IPS-18c (cell line): Measurements from ENCODE around the gene LRPPRC.

Experiments used
- H3K4me3 ChIP-seq: 2 replicates; pipeline ENCODE4 v1.7.0; 2013; ENCODE audit warnings: low read depth, mild to moderate bottlenecking, low read length, moderate library complexity; ENCODE audit not compliant: insufficient read depth
- H3K9me3 ChIP-seq: one replicate; pipeline ENCODE4 v1.6.1; 2013; ENCODE audit warnings: mild to moderate bottlenecking, low read length, moderate library complexity; ENCODE audit not compliant: control insufficient read depth, insufficient read depth

LRPPRC gene

GRCh38 chr2:43989545-43989944 lies 6.2 kb downstream of the LRPPRC start:
- no peaks in the 10 kb centered on the region for H3K9me3 ChIP-seq

GRCh38 chr2:43986600-43986999 lies 9.2 kb downstream of the LRPPRC start:
- H3K4me3 ChIP-seq = no peak overlapping the region
- H3K9me3 ChIP-seq = no peaks in the 10 kb centered on the region

More at GRCh38 chr2:43989545-43989944, 6.2 kb downstream of the LRPPRC start:
- no peak overlapping the region for H3K4me3 ChIP-seq

- no peaks in the 10 kb centered on the region for H3K9me3 ChIP-seq
- no peak overlapping the region for H3K4me3 ChIP-seq
These were observed 10.4 kb downstream of the LRPPRC start for GRCh38 chr2:43985359-43985758.

- no peak overlapping the region for H3K4me3 ChIP-seq
- no peaks in the 10 kb centered on the region for H3K9me3 ChIP-seq
These were observed 11.3 kb downstream of the LRPPRC start for GRCh38 chr2:43984533-43984932.

- Histone ChIP-seq H3K9me3 (no peaks in the 10 kb centered on the region), H3K4me3 (no peak overlapping the region)
These were observed 14.9 kb downstream of the LRPPRC start for GRCh38 chr2:43980902-43981301.

GRCh38 chr2:43977677-43978375 lies 18.0 kb downstream of the LRPPRC start:
- H3K9me3 ChIP-seq = no peaks in the 10 kb centered on the region
- no peak overlapping the region for H3K4me3 ChIP-seq

GRCh38 chr2:43960921-43961320 lies 34.9 kb downstream of the LRPPRC start:
- Histone ChIP-seq H3K4me3 (no peak overlapping the region), H3K9me3 (no peaks in the 10 kb centered on the region)

GRCh38 chr2:43958397-43959275 lies 37.2 kb downstream of the LRPPRC start:
- Histone ChIP-seq H3K4me3 (no peak overlapping the region), H3K9me3 (no peaks in the 10 kb centered on the region)

- H3K9me3 ChIP-seq = no peaks in the 10 kb centered on the region
- H3K4me3 ChIP-seq = no peak overlapping the region
These were observed 45.3 kb downstream of the LRPPRC start for GRCh38 chr2:43950383-43951008.

- Histone ChIP-seq H3K9me3 (no peaks in the 10 kb centered on the region), H3K4me3 (no peak overlapping the region)
These were observed 47.4 kb downstream of the LRPPRC start for GRCh38 chr2:43948370-43948769.

- Histone ChIP-seq H3K9me3 (no peaks in the 10 kb centered on the region), H3K4me3 (no peak overlapping the region)
These were observed 49.1 kb downstream of the LRPPRC start for GRCh38 chr2:43946685-43947084.

- Histone ChIP-seq H3K9me3 (no peaks in the 10 kb centered on the region), H3K4me3 (no peak overlapping the region)
These were observed 50.4 kb downstream of the LRPPRC start for GRCh38 chr2:43945439-43945838.

- H3K9me3 ChIP-seq = no peaks in the 10 kb centered on the region
- H3K4me3 ChIP-seq = no peak overlapping the region
These were observed 50.9 kb downstream of the LRPPRC start for GRCh38 chr2:43944915-43945314.

- no peak overlapping the region for H3K4me3 ChIP-seq
- H3K9me3 ChIP-seq = no peaks in the 10 kb centered on the region
These were observed 51.9 kb downstream of the LRPPRC start for GRCh38 chr2:43943809-43944452.

- no peak overlapping the region for H3K4me3 ChIP-seq
- no peaks in the 10 kb centered on the region for H3K9me3 ChIP-seq
These were observed 52.5 kb downstream of the LRPPRC start for GRCh38 chr2:43943323-43943722.

GRCh38 chr2:43942881-43943280 lies 52.9 kb downstream of the LRPPRC start:
- no peak overlapping the region for H3K4me3 ChIP-seq
- H3K9me3 ChIP-seq = no peaks in the 10 kb centered on the region

GRCh38 chr2:43941966-43942365 lies 53.8 kb downstream of the LRPPRC start:
- no peak overlapping the region for H3K4me3 ChIP-seq
- H3K9me3 ChIP-seq = no peaks in the 10 kb centered on the region
